ENCODE results near the gene RAPGEF3. TPM values are rescaled to one million over a fixed set of nuclear protein-coding genes. Genes with fewer than 3 reads are reported as not detected.

Gene RAPGEF3
- polyA plus RNA-seq, 5 donors: 11.2 to 20.3 (median 16.1) TPM

- DNase-seq: no peak
Observed at GRCh38 chr12:47698055-47698454, 60.6 kb downstream of the RAPGEF3 start.

- no peak for DNase-seq
Observed at GRCh38 chr12:47689215-47689614, 69.5 kb downstream of the RAPGEF3 start.

- no peak for DNase-seq
Observed at GRCh38 chr12:47687636-47688035, 71.0 kb downstream of the RAPGEF3 start.

GRCh38 chr12:47686645-47687240, 71.9 kb downstream of the RAPGEF3 start:
- DNase-seq: peak; percentile 7 to 26

Other genes with a start within 250 kb of the RAPGEF3 start
- 10 to 100 TPM; 27.3 to 42.0 (median 37.0) TPM for gene RPAP3, start 52.9 kb downstream of the RAPGEF3 start, polyA plus RNA-seq (ENCODE audit: insufficient read depth in 1 of 5, insufficient read length in 5 of 5, low replicate concordance in 1 of 5)
- under 1 TPM; 0.24 to 0.33 (median 0.29) TPM for gene ENDOU, start 33.4 kb downstream of the RAPGEF3 start, polyA plus RNA-seq (ENCODE audit: insufficient read depth in 1 of 5, insufficient read length in 5 of 5, low replicate concordance in 1 of 5)
- gene SLC48A1, start 14.4 kb upstream of the RAPGEF3 start, polyA plus RNA-seq (ENCODE audit: insufficient read depth in 1 of 5, insufficient read length in 5 of 5, low replicate concordance in 1 of 5): 10 to 100 TPM; 14.7 to 19.4 (median 16.4) TPM
- 10 to 100 TPM; 66.6 to 97.5 (median 85.7) TPM for gene HDAC7, start 61.0 kb upstream of the RAPGEF3 start, polyA plus RNA-seq (ENCODE audit: insufficient read depth in 1 of 5, insufficient read length in 5 of 5, low replicate concordance in 1 of 5)
- gene VDR, start 146.1 kb upstream of the RAPGEF3 start, polyA plus RNA-seq (ENCODE audit: insufficient read depth in 1 of 5, insufficient read length in 5 of 5, low replicate concordance in 1 of 5): 1 to 10 TPM; 1.2 to 1.9 (median 1.6) TPM
- 100 to 1,000 TPM in 3 of 5 donors, 10 to 100 TPM in 2; 74.9 to 110 (median 109) TPM for gene TMEM106C, start 204.7 kb upstream of the RAPGEF3 start, polyA plus RNA-seq (ENCODE audit: insufficient read depth in 1 of 5, insufficient read length in 5 of 5, low replicate concordance in 1 of 5)
- gene COL2A1, start 245.6 kb upstream of the RAPGEF3 start, polyA plus RNA-seq (ENCODE audit: insufficient read depth in 1 of 5, insufficient read length in 5 of 5, low replicate concordance in 1 of 5): 10 to 100 TPM; 60.4 to 78.4 (median 67.3) TPM